Activated CD4-positive, alpha-beta T cell treated with anti-CD3 and anti-CD28 coated beads, Interleukin-2, amount 50 U/mL, for 24 hours (primary cell): Measurements from ENCODE around the gene DLST.

Experiments used
- DNase-seq, 2 donors: peaks; one replicate each; pipeline ENCODE4 v3.0.0-alpha.2; 2020; ENCODE audit warnings: low read depth in 1 of 2, low spot score in 1 of 2

DLST gene

GRCh38 chr14:74896400-74896799 lies 14.7 kb downstream of the DLST start:
- DNase-seq, result no peak

DNA sequence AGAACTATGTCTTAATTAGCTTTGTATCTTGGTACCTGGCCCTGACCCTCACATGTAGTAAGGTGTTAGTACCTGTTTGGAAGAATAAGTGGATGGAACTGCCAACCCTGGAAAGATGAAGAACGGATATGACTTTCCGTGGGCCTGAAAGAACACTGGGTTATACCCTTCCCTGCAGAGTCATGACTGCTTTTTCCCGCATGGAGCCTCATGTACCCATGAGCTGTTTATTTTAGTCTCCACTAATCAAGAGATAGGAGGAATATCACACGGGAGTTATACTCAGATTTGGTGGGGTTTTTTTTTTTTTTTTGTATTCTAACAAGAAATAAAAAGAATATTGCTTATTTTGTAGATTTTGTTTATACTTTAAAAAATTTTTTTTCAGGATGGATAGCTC lies 15.9 kb downstream of the DLST start:
- DNase-seq, result no peak

DNA sequence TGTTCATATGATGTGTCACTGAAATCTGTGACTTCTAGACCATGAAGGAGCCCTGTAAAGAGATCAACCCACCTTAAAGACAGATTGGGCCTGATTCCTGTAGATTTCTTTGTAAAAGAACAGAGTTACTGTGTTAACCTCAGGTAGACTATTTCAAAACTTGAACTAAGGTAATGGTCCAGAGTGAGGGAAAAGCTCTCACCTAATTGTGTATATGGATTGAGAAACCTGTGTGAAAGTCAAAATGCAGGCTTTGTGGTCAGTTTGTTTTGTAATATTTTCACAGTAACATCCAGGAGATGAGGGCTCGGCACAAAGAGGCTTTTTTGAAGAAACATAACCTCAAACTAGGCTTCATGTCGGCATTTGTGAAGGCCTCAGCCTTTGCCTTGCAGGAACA lies 16.4 kb downstream of the DLST start:
- no peak for DNase-seq

DNA sequence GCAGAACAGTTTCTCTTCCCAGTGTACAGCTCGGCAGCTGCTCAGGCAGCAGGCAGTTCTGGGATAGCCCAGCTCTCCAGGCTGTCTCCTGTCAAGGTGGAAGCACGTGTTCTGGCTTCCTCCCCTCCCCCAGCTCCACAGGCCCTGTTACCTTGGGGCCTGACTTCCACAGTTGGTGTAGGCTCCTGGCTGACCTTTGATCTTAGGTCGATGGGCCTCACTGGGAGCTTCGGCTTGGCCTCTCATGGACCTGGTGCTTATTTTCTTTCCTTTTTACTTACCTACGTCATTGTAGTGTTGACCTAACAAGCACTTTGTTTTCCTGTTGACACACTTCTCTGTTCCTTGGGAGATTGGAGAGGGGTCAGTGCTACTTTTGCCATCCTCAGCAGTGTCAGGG lies 17.0 kb downstream of the DLST start:
- DNase-seq, result no peak

GRCh38 chr14:74902941-74903705 lies 21.4 kb downstream of the DLST start:
- no peak for DNase-seq

GRCh38 chr14:74904635-74905503 lies 23.2 kb downstream of the DLST start:
- no peak for DNase-seq

DNA sequence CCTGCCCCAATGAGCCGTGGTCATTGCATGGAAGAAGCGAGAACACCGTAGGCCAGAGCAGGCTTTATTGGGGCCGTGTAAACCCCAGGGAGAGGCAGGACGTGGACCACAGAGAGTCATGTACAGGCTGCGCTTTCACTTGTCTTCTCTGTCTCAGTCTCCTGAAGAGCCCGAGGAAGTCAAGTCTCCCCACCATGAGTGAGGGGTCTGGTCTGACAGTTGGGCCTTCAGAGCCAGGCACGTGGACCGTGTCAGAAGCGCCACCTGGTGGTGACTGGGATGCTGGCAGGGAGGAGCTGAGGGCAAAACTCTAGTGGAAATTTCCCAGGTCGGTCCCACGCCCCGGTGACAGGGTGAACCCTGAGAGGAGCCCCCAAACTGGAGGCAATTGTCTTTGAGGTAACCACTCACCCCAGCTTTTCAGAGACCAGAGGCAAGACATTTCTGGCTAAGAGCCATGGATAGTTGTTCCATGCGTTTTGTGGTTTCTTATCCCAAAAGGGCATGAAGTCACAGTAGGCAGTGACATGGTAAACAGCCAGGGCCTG lies 24.0 kb downstream of the DLST start:
- peak; percentile 65 to 66 for DNase-seq

- DNase-seq, result no peak
Measured at GRCh38 chr14:74906925-74907521, 25.3 kb downstream of the DLST start.

GRCh38 chr14:74907744-74908143 lies 26.0 kb downstream of the DLST start:
- DNase-seq, result no peak

- DNase-seq, result no peak
Measured at GRCh38 chr14:74908861-74909341, 27.2 kb downstream of the DLST start.

- no peak for DNase-seq
Measured at GRCh38 chr14:74909501-74909900, 27.8 kb downstream of the DLST start.

- no peak for DNase-seq
Measured at GRCh38 chr14:74909911-74910310, 28.2 kb downstream of the DLST start.

- no peak for DNase-seq
Measured at GRCh38 chr14:74910556-74910955, 28.8 kb downstream of the DLST start.

- no peak for DNase-seq
Measured at GRCh38 chr14:74911221-74911620, 29.5 kb downstream of the DLST start.

DNA sequence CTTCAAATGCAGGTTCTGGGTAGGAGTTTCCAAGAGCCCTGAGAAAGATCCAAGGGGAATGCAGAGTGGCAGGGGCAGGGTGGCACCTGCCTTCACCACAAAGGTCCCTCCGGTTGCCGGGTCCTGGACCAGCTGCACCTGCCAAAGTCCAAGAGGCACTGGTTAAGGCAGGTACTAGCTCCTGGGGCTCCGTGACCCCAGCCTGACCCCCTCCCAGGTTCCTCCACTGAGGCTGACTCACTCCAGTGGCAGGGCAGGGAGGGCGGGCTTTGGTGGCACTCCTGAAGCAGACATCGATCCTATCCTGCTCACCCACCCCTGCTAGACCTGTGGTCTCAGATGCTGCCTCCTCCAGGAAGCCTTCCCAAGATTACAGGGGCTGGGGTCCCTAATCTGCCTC lies 30.0 kb downstream of the DLST start:
- DNase-seq, result no peak

- DNase-seq, result no peak
Measured at GRCh38 chr14:74912111-74912510, 30.4 kb downstream of the DLST start.

DNA sequence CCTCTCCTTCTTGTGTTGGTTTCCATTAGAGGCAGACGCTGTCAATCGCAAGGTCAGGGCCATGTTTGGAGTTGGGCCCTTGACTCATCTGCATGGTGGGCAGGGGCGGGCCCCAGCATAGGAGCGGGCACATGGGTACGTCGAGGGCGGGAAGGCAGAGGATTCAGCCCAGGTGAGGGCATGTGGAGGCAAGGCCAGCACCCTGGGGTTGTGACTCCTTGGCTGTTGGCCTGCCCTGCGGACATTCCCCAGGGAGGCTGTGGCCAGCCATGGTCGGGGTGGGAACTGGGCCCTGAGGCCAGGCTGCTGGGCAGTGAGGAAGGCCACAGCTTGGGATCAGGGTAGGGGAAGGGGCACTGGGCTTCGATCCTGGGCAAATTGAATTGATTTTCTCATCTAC lies 31.1 kb downstream of the DLST start:
- DNase-seq, result no peak

DNA sequence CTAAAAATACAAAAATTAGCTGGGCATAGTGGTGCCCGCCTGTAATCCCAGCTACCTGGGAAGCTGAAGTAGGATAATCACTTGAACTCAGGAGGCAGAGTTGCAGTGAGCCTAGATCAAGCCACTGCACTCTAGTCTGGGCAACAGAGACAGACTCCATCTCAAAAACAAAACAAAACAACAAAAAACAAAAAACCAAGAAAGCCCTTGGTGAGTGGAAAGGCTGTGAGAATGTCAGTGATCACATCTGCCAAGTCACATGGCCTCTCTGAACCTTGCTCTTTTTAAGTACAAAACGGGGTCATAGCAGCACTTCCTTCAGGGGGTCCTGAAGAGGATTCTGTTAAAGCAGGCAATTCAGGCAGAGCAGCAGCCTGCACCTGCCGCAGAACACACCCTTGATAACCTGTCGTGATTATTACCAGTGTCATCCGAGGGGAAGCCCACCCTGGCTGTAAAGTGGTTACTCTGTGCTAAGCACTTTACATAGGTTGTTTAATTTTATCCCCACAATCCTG lies 31.7 kb downstream of the DLST start:
- DNase-seq, result no peak

DNA sequence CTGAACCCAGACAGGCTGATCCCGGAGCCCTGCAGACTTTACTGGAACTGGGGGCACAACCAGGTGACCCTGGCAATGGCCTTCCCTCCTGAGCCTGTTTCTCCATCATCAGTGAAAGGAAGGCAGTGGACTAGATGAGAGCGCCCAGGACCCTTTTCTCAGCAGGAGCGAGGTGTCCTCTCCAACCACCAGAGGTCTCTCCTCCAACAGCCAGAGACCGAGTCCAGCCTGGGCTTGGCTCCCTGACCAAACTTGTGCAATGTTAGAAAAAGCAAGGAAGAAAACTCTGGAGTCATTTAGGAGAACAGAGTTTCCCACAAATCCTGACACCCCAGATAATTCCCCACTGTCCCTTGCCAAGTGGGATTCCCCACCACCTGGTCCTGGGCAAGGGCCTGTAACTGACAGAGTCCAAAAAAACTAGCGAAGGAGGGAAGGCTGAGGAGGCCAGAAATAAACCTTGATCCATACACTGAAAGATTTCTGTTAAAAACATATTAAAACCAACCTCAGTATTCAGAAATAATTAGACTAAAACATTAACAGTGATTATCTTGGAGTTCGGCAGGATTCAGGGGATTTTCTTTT lies 32.4 kb downstream of the DLST start:
- DNase-seq, result no peak

GRCh38 chr14:74915426-74915825 lies 33.7 kb downstream of the DLST start:
- DNase-seq, result no peak

- DNase-seq, result no peak
Measured at GRCh38 chr14:74915826-74916225, 34.1 kb downstream of the DLST start.
